Liver (tissue), 3 donors: ENCODE data around the gene ARFIP1.

Experiments
- FOXA1 ChIP-seq: IDR thresholded peaks from 2 replicates; pipeline ENCODE4 v1.6.1; 2016; ENCODE audit warnings: antibody characterized with exemption
- GABPA ChIP-seq, 2 donors: IDR thresholded peaks in 1 of 2; conservative IDR thresholded peaks in 1 of 2; 2 replicates each; pipeline ENCODE4 v1.6.1; 2016; ENCODE audit warnings: antibody characterized with exemption in 2 of 2, mild to moderate bottlenecking in 1 of 2, moderate library complexity in 1 of 2
- HNF4A ChIP-seq, 2 donors: conservative IDR thresholded peaks; 2 replicates each; pipeline ENCODE4 v1.6.1; 2016; ENCODE audit warnings: antibody characterized with exemption in 2 of 2, mild to moderate bottlenecking in 2 of 2
- RAD21 ChIP-seq, 2 donors: IDR thresholded peaks; 2 replicates each; pipeline ENCODE4 v1.6.1; 2016; ENCODE audit warnings: antibody characterized with exemption in 2 of 2, mild to moderate bottlenecking in 2 of 2
- RXRA ChIP-seq, 2 donors: IDR thresholded peaks; 2 replicates each; pipeline ENCODE4 v1.6.1; 2017 to 2018; ENCODE audit warnings: antibody characterized with exemption in 2 of 2, mild to moderate bottlenecking in 1 of 2
- SP1 ChIP-seq: IDR thresholded peaks from 2 replicates; pipeline ENCODE4 v1.6.1; 2018; ENCODE audit warnings: antibody characterized with exemption, mild to moderate bottlenecking
- YY1 ChIP-seq: IDR thresholded peaks from 2 replicates; pipeline ENCODE4 v1.6.1; 2016; ENCODE audit warnings: antibody characterized with exemption, mild to moderate bottlenecking
- TF ChIP-seq, protein P1 (sequence below): fragments of 150-350 bp; IDR thresholded peaks from 2 replicates; pipeline ENCODE4 v1.5.1; 2017; ENCODE audit warnings: improper control_type of control experiment, low read depth, low read length; ENCODE audit not compliant: missing input control
- TF ChIP-seq, protein P2 (sequence below): IDR thresholded peaks from 2 replicates; pipeline ENCODE4 v1.6.1; 2016; ENCODE audit warnings: antibody characterized with exemption
- TF ChIP-seq, protein P3 (sequence below): IDR thresholded peaks from 2 replicates; pipeline ENCODE4 v1.6.1; 2016; ENCODE audit warnings: antibody characterized with exemption
- TF ChIP-seq, protein P4 (sequence below): IDR thresholded peaks from 2 replicates; pipeline ENCODE4 v1.6.1; 2016; ENCODE audit warnings: antibody characterized with exemption, mild to moderate bottlenecking
- donor health status: healthy.
- donor health status: healthy.

DNA sequence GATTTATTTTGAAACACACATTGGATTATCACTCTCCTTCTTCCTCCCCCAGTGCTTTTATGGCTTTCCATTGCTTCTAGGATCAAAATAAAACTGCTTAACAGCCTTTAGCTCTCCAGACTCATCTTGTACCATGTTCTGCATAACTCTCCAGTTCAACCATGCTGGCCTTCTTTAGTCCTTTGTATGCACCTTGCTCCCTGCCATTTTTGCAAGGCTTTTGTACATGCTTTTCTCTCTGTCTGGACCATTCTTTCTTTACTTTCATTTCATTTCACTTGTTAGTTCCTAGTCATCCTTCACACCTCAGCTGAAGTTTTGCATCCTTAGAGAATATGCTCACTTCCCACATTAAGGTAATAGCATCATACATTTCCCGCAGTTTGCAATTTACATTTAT lies 6.9 kb downstream of the ARFIP1 start:
- TF ChIP-seq, protein P1, sequence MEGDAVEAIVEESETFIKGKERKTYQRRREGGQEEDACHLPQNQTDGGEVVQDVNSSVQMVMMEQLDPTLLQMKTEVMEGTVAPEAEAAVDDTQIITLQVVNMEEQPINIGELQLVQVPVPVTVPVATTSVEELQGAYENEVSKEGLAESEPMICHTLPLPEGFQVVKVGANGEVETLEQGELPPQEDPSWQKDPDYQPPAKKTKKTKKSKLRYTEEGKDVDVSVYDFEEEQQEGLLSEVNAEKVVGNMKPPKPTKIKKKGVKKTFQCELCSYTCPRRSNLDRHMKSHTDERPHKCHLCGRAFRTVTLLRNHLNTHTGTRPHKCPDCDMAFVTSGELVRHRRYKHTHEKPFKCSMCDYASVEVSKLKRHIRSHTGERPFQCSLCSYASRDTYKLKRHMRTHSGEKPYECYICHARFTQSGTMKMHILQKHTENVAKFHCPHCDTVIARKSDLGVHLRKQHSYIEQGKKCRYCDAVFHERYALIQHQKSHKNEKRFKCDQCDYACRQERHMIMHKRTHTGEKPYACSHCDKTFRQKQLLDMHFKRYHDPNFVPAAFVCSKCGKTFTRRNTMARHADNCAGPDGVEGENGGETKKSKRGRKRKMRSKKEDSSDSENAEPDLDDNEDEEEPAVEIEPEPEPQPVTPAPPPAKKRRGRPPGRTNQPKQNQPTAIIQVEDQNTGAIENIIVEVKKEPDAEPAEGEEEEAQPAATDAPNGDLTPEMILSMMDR, result no peak
- TF ChIP-seq HNF4A (conservative IDR thresholded peaks at IDR 0.05) (no peak), YY1 (no peak), RXRA (IDR thresholded peaks at IDR 0.05) (no peak), SP1 (no peak), FOXA1 (no peak), RAD21 (IDR thresholded peaks at IDR 0.05) (no peak), GABPA (IDR thresholded peaks at IDR 0.05 in 1 of 2, conservative IDR thresholded peaks at IDR 0.05 in 1 of 2) (no peak)
- TF ChIP-seq, protein P2, sequence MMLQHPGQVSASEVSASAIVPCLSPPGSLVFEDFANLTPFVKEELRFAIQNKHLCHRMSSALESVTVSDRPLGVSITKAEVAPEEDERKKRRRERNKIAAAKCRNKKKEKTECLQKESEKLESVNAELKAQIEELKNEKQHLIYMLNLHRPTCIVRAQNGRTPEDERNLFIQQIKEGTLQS, result no peak
- TF ChIP-seq, protein P3, sequence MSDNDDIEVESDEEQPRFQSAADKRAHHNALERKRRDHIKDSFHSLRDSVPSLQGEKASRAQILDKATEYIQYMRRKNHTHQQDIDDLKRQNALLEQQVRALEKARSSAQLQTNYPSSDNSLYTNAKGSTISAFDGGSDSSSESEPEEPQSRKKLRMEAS, result no peak
- TF ChIP-seq, protein P4, sequence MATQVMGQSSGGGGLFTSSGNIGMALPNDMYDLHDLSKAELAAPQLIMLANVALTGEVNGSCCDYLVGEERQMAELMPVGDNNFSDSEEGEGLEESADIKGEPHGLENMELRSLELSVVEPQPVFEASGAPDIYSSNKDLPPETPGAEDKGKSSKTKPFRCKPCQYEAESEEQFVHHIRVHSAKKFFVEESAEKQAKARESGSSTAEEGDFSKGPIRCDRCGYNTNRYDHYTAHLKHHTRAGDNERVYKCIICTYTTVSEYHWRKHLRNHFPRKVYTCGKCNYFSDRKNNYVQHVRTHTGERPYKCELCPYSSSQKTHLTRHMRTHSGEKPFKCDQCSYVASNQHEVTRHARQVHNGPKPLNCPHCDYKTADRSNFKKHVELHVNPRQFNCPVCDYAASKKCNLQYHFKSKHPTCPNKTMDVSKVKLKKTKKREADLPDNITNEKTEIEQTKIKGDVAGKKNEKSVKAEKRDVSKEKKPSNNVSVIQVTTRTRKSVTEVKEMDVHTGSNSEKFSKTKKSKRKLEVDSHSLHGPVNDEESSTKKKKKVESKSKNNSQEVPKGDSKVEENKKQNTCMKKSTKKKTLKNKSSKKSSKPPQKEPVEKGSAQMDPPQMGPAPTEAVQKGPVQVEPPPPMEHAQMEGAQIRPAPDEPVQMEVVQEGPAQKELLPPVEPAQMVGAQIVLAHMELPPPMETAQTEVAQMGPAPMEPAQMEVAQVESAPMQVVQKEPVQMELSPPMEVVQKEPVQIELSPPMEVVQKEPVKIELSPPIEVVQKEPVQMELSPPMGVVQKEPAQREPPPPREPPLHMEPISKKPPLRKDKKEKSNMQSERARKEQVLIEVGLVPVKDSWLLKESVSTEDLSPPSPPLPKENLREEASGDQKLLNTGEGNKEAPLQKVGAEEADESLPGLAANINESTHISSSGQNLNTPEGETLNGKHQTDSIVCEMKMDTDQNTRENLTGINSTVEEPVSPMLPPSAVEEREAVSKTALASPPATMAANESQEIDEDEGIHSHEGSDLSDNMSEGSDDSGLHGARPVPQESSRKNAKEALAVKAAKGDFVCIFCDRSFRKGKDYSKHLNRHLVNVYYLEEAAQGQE, result no peak
